ENCODE results near the gene SEC24B.

DNA sequence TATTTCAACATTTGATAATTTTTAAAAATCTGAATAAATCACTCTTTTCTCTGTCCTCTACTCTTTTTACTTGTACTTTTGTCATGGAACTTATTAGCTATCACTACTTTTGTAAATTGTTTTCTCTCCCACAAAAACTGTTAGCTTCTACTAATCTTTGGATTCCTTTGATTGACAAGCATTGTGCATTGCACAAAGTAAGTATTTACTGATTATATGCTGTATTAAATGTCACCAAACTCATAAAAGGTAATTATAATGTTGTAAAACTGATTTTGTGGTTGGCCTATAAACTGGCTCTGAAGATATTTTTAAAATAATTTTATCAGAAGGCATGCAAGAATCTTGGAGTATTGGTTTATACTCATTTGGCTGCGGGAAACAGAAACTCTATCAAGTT lies 15.0 kb upstream of the SEC24B start:
- TF ChIP-seq, protein P1, sequence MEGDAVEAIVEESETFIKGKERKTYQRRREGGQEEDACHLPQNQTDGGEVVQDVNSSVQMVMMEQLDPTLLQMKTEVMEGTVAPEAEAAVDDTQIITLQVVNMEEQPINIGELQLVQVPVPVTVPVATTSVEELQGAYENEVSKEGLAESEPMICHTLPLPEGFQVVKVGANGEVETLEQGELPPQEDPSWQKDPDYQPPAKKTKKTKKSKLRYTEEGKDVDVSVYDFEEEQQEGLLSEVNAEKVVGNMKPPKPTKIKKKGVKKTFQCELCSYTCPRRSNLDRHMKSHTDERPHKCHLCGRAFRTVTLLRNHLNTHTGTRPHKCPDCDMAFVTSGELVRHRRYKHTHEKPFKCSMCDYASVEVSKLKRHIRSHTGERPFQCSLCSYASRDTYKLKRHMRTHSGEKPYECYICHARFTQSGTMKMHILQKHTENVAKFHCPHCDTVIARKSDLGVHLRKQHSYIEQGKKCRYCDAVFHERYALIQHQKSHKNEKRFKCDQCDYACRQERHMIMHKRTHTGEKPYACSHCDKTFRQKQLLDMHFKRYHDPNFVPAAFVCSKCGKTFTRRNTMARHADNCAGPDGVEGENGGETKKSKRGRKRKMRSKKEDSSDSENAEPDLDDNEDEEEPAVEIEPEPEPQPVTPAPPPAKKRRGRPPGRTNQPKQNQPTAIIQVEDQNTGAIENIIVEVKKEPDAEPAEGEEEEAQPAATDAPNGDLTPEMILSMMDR (IDR thresholded peaks at IDR 0.05): no peak
- no peak for TF ChIP-seq POLR2AphosphoS5 (IDR thresholded peaks at IDR 0.05)
